Osteoblast (primary cell): Measurements from ENCODE around the gene TXNDC17. TPM values are rescaled to one million over a fixed set of nuclear protein-coding genes. Genes with fewer than 3 reads are reported as not detected.

ENCODE experiments used
- DNase-seq: peaks from one replicate; pipeline ENCODE4 v3.0.0; 2011; ENCODE audit warnings: low spot score, mixed read lengths; ENCODE audit not compliant: insufficient read length; ENCODE audit errors: missing footprints
- H2AFZ ChIP-seq: 2 replicates; pipeline ENCODE4 v1.6.0; 2011; ENCODE audit warnings: mild to moderate bottlenecking, low read length
- H3K27ac ChIP-seq: 2 replicates; pipeline ENCODE4 v1.5.1; 2011; ENCODE audit warnings: mild to moderate bottlenecking, low read depth, low read length, moderate library complexity
- H3K27me3 ChIP-seq: 2 replicates; pipeline ENCODE4 v1.6.0; 2012; ENCODE audit warnings: mild to moderate bottlenecking, control low read depth, inconsistent platforms, low read length, moderate library complexity; ENCODE audit not compliant: insufficient read depth
- H3K36me3 ChIP-seq: 2 replicates; pipeline ENCODE4 v1.5.1; 2011; ENCODE audit warnings: mild to moderate bottlenecking, low read length, control low read depth, moderate library complexity; ENCODE audit not compliant: insufficient read depth
- H3K4me1 ChIP-seq: 2 replicates; pipeline ENCODE4 v1.5.1; 2011; ENCODE audit warnings: mild to moderate bottlenecking, low read length, control low read depth, moderate library complexity; ENCODE audit not compliant: insufficient read depth
- H3K4me2 ChIP-seq: 2 replicates; pipeline ENCODE4 v1.6.0; 2011; ENCODE audit warnings: mild to moderate bottlenecking, low read length; ENCODE audit not compliant: insufficient read depth
- H3K4me3 ChIP-seq: fragments of 200-600 bp; sonication (generic); 3 replicates; pipeline ENCODE4 v1.5.1; 2012; ENCODE audit warnings: mild to moderate bottlenecking, low read length, inconsistent platforms; ENCODE audit not compliant: insufficient read depth
- H3K79me2 ChIP-seq: 2 replicates; pipeline ENCODE4 v1.6.0; 2012; ENCODE audit warnings: mild to moderate bottlenecking, low read length, control low read depth, inconsistent platforms; ENCODE audit not compliant: insufficient read depth
- H3K9me3 ChIP-seq: 2 replicates; pipeline ENCODE4 v1.5.1; 2011; ENCODE audit warnings: low read depth, low read length, control low read depth
- H4K20me1 ChIP-seq: 2 replicates; pipeline ENCODE4 v1.6.0; 2012; ENCODE audit warnings: mild to moderate bottlenecking, low read length, control low read depth; ENCODE audit not compliant: insufficient read depth
- total RNA-seq: library from RNA; depleted of rRNA; stranded (reverse); fragments of >200 nt; gene quantifications from 2 replicates; pipeline ENCODE4 v1.2.3, GENCODE V29; 2012
- TF ChIP-seq, protein P1 (sequence below): IDR thresholded peaks from 2 replicates; pipeline ENCODE4 v1.5.1; 2011; ENCODE audit warnings: mild to moderate bottlenecking, low read depth, low read length, moderate library complexity; ENCODE audit errors: extremely low read depth

TXNDC17 gene
- total RNA-seq, 1 donor, result 70.6 TPM

DNA sequence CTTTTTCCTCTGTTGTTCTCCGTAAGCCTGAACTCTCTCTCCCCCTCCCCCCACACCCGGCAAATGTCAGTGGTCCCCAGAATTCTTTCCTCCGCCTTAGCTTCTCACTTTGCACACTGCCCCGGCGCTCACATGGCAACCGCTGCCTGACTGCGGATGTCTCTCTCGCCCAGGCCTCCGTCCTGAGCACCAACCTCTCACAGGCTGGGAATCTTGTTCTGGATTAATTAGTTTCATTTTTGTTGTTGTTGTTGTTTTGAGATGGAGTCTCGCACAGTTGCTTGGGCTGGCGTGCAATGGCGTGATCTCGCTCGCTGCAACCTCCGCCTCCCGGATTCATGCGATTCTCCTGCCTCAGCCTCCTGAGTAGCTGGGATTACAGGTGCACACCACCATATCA lies 27.4 kb downstream of the TXNDC17 start:
- H3K4me3 ChIP-seq, result no peak overlapping the region
- no peak overlapping the region for H3K27ac ChIP-seq
- no peaks in the 10 kb centered on the region for H4K20me1 ChIP-seq
- H3K9me3 ChIP-seq, result no peaks in the 10 kb centered on the region
- TF ChIP-seq, protein P1, sequence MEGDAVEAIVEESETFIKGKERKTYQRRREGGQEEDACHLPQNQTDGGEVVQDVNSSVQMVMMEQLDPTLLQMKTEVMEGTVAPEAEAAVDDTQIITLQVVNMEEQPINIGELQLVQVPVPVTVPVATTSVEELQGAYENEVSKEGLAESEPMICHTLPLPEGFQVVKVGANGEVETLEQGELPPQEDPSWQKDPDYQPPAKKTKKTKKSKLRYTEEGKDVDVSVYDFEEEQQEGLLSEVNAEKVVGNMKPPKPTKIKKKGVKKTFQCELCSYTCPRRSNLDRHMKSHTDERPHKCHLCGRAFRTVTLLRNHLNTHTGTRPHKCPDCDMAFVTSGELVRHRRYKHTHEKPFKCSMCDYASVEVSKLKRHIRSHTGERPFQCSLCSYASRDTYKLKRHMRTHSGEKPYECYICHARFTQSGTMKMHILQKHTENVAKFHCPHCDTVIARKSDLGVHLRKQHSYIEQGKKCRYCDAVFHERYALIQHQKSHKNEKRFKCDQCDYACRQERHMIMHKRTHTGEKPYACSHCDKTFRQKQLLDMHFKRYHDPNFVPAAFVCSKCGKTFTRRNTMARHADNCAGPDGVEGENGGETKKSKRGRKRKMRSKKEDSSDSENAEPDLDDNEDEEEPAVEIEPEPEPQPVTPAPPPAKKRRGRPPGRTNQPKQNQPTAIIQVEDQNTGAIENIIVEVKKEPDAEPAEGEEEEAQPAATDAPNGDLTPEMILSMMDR, result no peak
- H3K27me3 ChIP-seq, result peaks cover 28% of the 10 kb centered on the region
- no peak overlapping the region for H2AFZ ChIP-seq
- no peaks in the 10 kb centered on the region for H3K4me1 ChIP-seq
- no peak for DNase-seq
- H3K79me2 ChIP-seq, result no peaks in the 10 kb centered on the region
- no peak overlapping the region for H3K4me2 ChIP-seq
- H3K36me3 ChIP-seq, result no peaks in the 10 kb centered on the region

DNA sequence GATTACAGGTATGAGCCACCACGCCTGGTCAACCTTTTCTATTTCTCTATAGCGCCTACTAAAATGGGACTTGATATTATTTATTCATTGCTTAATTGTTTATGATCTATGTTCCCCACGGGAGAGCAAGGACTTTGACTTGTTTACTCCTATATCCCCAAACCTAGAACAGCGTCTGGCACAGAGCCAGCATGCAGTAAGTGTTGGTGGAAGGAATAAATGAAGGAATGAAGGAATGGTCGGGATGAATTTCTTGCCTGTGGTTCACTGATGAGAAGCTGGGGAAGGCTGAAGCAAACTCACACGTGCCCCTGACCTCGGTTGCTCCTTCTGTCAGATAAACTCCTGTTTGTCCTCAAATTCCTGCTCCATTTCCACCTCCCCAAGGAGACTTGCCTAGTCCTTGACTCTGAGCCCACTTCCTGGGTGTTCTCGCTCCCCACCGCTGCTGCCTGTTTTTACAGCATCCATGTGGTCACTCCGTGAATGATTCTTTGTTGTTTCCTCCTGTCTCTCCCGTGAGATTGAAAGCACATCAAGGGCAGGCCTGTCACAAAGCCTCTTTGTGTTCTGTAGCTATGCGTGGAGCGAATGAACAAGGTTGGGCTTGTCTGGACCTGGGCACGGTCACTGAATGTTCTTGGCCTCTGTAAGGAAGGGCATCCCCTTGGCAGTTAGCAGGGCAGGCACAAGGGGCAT lies 28.0 kb downstream of the TXNDC17 start:
- Histone ChIP-seq H3K4me3 (no peak overlapping the region), H2AFZ (no peak overlapping the region), H3K36me3 (no peaks in the 10 kb centered on the region), H3K9me3 (no peaks in the 10 kb centered on the region), H3K4me2 (no peak overlapping the region), H3K79me2 (no peaks in the 10 kb centered on the region), H3K27me3 (peaks cover 24% of the 10 kb centered on the region), H4K20me1 (no peaks in the 10 kb centered on the region), H3K27ac (no peak overlapping the region), H3K4me1 (no peaks in the 10 kb centered on the region)
- DNase-seq, result no peak
- TF ChIP-seq, protein P1, result no peak

DNA sequence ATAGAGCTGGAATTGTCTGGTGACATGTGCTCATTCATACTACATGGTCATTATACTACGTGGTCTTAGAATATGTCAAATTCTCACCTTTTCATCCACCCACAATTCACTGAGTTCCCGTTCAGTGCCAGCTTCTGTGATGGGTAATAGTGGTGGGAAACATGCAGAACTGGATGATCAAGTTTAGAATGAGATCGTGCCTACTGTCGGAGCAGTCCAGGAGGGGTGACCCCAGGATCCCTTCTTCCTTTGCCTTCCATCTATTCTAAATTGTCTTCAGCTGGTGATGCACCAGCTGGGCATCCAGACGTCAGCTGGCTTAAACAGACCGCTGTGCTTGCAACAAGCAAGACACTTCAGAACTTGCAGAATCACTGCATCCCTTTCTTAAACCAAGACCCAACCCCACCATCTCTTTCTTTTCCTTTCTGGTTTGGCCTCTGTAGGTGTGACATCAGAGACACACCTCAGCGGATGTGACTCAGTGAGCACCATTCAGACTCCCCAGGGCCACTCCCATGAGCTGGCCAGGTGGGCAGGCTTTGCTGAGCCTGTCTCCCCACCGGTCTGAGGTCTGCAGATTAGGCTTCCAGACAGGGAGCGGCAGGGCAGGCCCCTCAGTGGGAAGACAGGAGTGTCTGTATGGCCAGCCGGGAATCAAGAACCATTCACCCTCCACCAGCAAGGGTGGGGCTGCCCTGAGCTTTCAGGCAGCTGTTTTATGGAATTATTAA lies 28.8 kb downstream of the TXNDC17 start:
- Histone ChIP-seq H3K4me2 (no peak overlapping the region), H2AFZ (no peak overlapping the region), H3K4me1 (no peaks in the 10 kb centered on the region), H4K20me1 (no peaks in the 10 kb centered on the region), H3K9me3 (no peaks in the 10 kb centered on the region), H3K27me3 (peaks cover 21% of the 10 kb centered on the region), H3K79me2 (no peaks in the 10 kb centered on the region), H3K4me3 (no peak overlapping the region), H3K36me3 (no peaks in the 10 kb centered on the region), H3K27ac (no peak overlapping the region)
- DNase-seq, result no peak
- TF ChIP-seq, protein P1, result no peak

DNA sequence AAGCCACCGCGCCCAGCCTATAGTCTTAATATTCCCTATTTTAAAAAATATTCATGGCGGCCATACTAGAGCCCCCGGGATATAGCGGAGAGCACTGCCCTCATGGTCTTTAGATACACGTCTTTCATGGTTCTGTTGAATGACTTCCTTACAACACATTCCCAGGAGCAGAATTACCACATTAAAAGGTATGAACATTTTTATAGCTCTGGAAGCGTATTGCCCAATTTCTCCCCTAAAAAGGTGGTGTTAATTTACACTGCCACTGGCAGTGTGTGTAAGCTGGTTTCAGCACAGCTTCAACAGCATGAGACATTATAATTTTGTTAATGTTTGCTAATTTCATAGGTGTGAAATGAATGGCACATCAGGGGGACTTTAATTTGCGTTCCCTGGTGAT lies 29.7 kb downstream of the TXNDC17 start:
- TF ChIP-seq, protein P1, result no peak
- H3K9me3 ChIP-seq, result no peaks in the 10 kb centered on the region
- no peak overlapping the region for H3K4me3 ChIP-seq
- H3K27ac ChIP-seq, result no peak overlapping the region
- no peak overlapping the region for H3K4me2 ChIP-seq
- DNase-seq, result no peak
- H4K20me1 ChIP-seq, result no peaks in the 10 kb centered on the region
- no peaks in the 10 kb centered on the region for H3K36me3 ChIP-seq
- H3K79me2 ChIP-seq, result no peaks in the 10 kb centered on the region
- H2AFZ ChIP-seq, result no peak overlapping the region
- H3K27me3 ChIP-seq, result peaks cover 21% of the 10 kb centered on the region
- no peaks in the 10 kb centered on the region for H3K4me1 ChIP-seq
